Left colon (tissue), 2 donors: ENCODE data around the gene KLHL15. TPM values are rescaled to one million over a fixed set of nuclear protein-coding genes. Genes with fewer than 3 reads are reported as not detected.
"Not testable (repeated sequence)": the region's sequence is repeated elsewhere in the genome, so short reads cannot be mapped to it uniquely, and the experiment has no call there.

Source experiments
- ATAC-seq: fragments of 200-7000 bp; cut with Tn5 transposase; one replicate; pipeline ENCODE4 v1.9.1; 2020; ENCODE audit warnings: mild to moderate bottlenecking, moderate library complexity
- DNase-seq, 2 donors: peaks; one replicate each; pipeline ENCODE4 v3.0.0-alpha.2; 2020
- intact Hi-C, 2 donors: fragments of 100-400 bp; cut with DNase I in 1 of 2; cut with micrococcal nuclease in 1 of 2; formaldehyde crosslinking; loops; one replicate each; pipeline versions ENCODE4 v1.11.2 to v1.14.0; 2022; cut with DNase I, micrococcal nuclease
- total RNA-seq, 2 donors: library from RNA; stranded (reverse); fragmentation: NEBNext Ultra II Directional; extraction: Animal tissue kit (Norgen Biotek cat#: 25700); gene quantifications; one replicate each; pipeline ENCODE4 v1.2.1, GENCODE V29; 2021
- donor health status: DM: no; HTN: no; CAD: no.
- donor health status: DM: yes; HTN: yes; CAD: no.

The KLHL15 gene
- total RNA-seq, 2 donors from 2014 or later: 2.9 to 3.7 TPM

DNA sequence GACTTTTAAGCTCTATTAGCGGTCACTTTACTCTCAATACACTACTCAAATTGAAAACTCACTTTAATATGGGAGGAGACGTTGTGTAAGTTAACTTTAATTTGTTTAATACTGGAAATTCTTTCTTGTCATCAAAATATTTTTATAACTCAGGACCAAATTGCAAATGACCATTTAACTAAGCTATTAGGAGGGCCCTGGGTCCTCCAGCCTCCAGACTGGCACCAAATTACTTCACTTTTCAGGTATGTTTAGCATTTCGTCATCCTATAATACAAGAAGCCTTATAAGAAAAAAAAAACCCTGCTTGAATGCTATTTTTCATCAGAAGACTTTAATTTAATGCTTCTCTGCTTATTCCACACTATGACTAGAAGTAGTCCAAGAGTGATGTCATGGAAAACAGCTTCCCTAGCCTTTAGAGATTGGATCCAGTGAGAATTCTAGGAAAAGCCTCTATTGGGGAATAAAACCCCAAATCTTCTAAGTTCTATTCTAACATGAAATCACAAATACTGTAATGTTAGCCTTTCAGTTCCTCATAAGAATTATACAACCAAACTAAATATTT, 6.6 kb downstream of the KLHL15 start:
- intact Hi-C loops: no loop called here
- DNase-seq: no peak
- no peak for ATAC-seq

DNA sequence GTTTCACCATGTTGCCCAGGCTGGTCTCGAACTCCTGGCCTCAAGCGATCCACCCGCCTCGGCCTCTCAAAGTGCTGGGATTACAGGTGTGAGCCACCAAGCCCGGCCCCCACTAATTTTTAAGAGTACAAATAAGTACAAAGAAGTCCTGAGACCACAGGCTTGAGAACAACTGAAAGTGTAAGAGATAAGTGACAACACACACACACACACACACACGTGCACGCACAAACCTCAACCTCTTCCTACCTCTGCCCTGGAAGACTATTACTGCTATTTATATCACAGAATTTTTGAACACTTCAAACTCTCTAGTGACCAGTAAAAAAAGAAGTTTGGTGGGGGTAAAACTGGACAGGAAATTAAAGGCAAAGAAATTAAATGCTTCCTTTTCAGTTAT, 7.5 kb downstream of the KLHL15 start:
- DNase-seq (no peak), ATAC-seq (no peak)
- intact Hi-C loops: no loop called here

GRCh38 chrX:24018809-24019208, 8.2 kb downstream of the KLHL15 start:
- intact Hi-C loops: no loop called here
- ATAC-seq (no peak), DNase-seq (no peak)

- ATAC-seq: no peak
- intact Hi-C loops: no loop called here
These were observed 9.3 kb downstream of the KLHL15 start for GRCh38 chrX:24017674-24018073.

GRCh38 chrX:24014388-24015018, 12.5 kb downstream of the KLHL15 start:
- intact Hi-C loops: no loop called here
- ATAC-seq (no peak), DNase-seq (no peak)

More at GRCh38 chrX:24017674-24018073, 9.3 kb downstream of the KLHL15 start:
- no peak for DNase-seq

- intact Hi-C loops: no loop called here
- ATAC-seq (no peak), DNase-seq (no peak)
These were observed 14.7 kb downstream of the KLHL15 start for GRCh38 chrX:24012266-24012665.

DNA sequence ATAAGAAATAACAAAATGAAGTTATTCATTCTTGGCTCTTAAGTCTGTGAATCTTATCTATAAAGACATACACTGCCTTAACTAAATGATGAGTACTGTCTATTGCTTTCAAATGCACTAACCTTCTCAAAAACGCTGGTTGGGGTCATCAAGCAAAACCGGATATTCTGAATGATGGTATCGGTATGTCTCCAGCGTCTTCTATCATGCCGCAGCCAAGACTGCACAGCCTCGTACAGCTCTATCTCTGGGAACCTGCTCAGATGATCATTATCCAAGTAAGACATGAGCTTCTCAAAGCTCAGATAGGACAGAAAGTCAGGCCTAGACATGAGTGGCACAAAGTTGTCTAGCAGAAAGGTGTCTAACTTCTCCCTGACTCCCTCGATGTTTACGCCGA, 21.1 kb downstream of the KLHL15 start:
- DNase-seq: no peak
- ATAC-seq: no peak
- intact Hi-C loops: no loop called here

DNA sequence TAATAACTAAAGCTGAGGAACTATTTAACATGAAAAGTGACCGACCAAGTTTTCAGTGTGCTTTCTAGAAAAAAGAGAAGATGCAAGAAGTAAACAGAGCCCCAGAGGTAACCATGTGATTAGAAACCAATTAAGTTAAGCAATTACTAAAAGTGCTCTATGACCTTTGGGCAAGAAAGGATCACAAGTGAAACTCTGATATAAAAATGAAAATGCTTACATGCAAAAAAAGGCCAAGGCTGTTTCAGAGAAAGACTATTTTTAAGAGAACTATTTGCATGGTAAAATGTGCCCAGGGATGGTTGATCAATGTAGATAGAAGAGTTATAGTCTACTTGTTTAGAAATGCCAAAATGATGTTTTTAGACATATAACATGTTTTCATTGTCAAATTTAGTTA, 22.0 kb downstream of the KLHL15 start:
- no peak for DNase-seq
- intact Hi-C loops: no loop called here
- no peak for ATAC-seq

DNA sequence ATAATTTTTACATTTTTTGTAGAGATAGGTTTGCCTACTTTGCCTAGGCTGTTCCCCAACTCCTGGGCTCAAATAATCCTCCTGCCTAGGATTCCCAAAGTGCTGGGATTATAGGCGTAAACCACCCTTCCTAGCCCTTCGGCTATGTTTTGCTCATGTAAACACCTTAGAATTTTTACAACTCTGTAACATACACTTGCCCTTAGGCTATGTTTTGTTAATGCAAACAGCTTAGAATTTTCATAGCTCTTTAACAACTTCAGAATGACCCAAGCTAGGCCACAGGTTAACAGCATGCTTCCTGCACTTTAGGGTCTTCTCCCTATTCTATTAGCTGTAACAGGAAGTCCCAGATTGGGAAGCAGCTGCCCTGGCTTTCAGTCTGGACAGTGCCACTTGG, 24.2 kb downstream of the KLHL15 start:
- peak; percentile 73 for ATAC-seq
- no peak for DNase-seq
- intact Hi-C loops: no loop called here

DNA sequence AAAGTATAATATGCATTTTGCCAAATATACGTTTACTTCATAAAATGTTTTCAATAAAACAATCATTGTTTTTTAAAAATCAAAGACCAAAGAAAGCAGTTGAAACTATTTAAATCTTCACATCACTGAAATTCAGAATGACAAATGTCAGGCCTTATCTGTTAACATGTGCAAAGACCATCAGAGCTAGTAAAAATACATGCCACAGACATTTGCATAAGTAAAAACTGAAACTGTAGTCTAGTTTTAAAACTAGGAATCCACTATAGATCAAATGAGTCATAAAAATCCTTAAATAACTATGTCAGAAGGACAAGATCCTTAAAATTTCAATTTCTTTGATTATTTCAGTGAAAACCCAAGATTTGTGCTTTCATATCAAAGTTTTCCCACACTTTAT, 24.8 kb downstream of the KLHL15 start:
- DNase-seq (no peak), ATAC-seq (no peak)
- intact Hi-C loops: no loop called here

DNA sequence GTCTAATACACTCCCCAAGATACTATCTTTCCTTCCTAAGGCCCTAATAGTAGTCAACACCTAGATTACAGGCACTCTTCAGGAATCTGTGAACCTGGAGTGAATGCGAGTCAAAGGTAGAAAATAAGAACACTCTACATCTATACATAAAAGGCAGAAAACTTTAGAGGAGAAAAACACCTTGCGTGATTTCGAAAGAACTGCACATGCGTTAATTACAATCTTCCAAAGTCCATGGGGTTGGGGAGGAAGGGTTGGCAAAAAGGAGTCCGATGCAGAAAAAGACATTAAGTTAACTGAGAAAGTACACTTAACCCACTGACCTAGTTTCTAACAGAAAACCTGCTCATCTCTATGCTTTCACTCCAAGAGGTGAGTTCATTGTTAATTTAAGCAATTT, 27.3 kb downstream of the KLHL15 start:
- ATAC-seq (no peak), DNase-seq (no peak)
- intact Hi-C loops: no loop called here

DNA sequence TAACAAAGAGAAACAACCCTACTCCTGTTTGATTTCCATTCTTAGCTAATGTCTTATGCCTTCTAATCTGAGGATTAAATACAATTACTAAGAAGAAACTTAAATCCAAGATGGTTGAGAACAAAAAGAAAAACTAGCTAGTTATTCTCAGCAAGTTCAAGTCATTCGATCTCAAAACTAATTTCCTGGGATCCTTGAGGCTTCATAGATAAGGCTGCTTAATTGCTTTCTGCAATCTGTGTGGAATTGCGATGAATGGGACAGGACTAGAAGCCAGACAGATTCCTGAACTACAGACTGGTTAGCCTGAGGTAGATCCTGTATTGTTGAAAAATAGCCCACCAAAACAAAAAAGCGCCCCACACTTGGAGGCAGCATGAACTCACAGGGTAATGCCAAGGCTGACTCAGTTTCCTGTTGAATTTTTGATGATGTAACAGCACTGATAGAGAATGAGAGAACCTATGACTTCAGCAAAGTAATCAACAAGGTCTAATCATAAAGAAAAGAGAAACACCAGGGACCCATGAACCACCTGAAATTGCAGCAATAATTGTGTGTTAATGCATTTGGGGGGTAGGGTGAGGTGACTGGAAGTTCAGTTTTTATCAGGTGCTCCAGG, 33.9 kb downstream of the KLHL15 start:
- DNase-seq: no peak
- intact Hi-C loops: no loop called here
- no peak for ATAC-seq

DNA sequence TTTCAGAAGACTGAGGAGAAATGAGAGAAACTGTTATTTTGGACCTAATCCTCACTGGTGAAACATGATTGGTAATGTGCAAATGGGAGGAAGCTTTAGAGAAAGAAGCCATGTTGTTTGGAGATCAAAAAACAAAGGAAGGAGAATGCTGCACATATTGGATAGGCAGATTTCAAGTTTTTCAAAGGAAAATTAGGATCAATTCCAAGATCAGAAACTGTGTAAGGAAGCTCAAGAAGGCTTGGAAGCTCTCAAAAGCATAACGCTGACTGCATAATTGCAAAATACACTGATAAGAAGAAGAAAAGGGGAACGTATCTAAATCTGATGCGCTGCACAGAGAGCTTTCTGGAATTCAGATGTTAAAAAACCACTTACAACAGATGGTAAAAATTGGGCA, 34.6 kb downstream of the KLHL15 start:
- ATAC-seq (no peak), DNase-seq (no peak)
- intact Hi-C loops: no loop called here

DNA sequence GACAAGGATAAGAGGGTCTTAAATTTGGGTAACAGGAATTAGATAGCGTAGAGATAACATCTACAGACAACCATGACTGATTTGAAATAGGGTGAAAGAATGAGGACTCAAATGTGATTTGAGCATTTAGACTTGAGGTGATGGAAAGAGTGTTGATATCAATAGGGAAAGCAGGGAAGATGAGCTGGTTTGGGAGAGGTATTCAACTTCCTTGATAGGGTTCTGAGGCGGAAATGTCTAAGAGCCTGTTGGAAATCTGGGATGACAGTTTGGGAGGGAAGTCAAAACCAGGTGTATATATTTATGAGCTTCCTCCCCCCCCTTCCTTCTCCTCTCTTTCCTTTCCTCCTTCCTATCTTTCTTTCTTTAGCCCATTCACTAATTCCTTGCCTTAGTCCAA, 36.5 kb downstream of the KLHL15 start:
- ATAC-seq (no peak), DNase-seq (no peak)
- intact Hi-C loops: no loop called here

- ATAC-seq (no peak), DNase-seq (no peak)
- intact Hi-C loops: no loop called here
These were observed 37.3 kb downstream of the KLHL15 start for GRCh38 chrX:23989689-23990088.

- intact Hi-C loops: no loop called here
- ATAC-seq: no peak
- no peak for DNase-seq
These were observed 44.1 kb downstream of the KLHL15 start for GRCh38 chrX:23982891-23983290.

DNA sequence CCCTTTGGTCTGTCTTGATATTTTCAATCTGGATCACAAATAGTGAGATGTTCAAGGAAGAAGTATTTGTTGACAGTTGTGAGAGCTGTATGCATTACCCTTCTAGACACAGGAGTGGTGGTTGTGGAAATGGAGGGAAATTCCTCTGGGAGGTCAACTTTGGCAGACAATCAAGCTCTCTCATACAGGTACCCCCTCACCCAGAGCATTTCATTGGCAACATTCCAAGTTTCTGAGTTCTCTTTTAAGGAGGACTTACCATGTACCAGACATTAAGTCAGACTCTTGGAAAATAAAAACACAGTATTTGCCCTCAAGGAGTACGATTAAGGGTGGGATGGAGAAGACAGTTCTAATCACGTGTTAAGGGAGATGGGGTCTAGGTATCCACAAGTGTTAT, 45.3 kb downstream of the KLHL15 start:
- DNase-seq: no peak
- no peak for ATAC-seq
- intact Hi-C loops: no loop called here

- DNase-seq (no peak), ATAC-seq (no peak)
- intact Hi-C loops: no loop called here
These were observed 45.8 kb downstream of the KLHL15 start for GRCh38 chrX:23981222-23981621.

DNA sequence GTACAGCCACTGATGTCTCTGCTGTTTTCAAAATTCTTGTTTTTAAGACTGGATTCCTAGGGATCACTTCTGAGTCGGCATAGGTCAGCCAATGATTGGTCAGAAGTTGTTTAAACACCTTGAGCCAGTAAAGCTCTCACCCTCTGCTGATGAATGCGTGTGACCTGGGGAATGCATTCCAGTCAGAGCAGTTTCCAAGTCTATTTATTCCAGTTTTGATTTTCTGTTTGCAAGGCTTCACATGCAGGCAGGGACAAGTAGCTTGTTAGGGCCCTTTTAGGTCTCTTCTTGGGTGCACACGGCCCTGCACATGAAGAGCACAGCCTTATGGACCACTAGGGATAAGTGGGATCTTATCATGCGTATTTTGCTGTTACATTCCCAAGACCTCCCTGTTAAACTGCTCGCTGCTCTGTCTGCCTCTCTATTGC, 47.0 kb downstream of the KLHL15 start:
- intact Hi-C loops: no loop called here
- DNase-seq (no peak), ATAC-seq (no peak)

DNA sequence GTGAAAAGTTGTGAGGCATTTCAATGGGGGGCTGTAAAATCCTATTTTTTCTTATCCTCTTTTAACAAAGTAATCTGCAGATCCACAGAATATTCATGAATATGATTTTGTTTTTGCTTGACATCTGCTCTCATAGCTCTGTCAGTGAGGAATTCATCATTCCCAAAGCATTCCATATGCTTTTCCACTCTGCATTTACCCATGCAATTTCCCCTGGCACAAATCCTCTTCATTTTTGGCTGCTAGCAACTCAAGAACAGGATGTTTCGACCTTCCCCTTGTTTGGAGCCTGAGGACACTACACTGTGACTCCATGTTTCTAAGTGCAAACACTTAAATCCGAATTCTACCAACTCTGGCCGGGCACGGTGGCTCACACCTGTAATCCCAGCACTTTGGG, 48.5 kb downstream of the KLHL15 start:
- intact Hi-C loops: no loop called here
- DNase-seq (no peak), ATAC-seq (no peak)

GRCh38 chrX:23965630-23966029, 61.4 kb downstream of the KLHL15 start:
- ATAC-seq, intact Hi-C loops, DNase-seq: not testable (repeated sequence)
